ENCODE results near the gene XAGE1A.
"Not testable (repeated sequence)": the region's sequence is repeated elsewhere in the genome, so short reads cannot be mapped to it uniquely, and the experiment has no call there.

The XAGE1A gene

DNA sequence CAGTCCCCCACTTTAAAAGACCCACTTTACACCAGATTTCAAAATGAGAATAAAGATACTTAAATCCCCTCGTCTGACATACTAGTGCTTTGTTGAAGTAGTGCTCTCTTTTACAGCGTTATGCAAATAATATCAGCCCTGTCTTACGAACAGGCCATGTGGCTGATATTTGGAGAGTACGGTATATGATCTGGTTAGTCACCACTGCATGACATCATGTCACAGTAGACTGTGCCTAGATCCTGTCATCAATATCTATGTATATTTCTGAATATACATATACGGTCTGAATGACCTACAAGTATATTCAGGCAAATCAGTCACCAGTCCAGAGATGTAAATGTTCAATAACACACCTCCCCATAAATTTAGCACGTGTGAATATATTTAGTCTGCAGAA, 46.7 kb downstream of the XAGE1A start:
- Histone ChIP-seq H3K4me3 (ENCODE audit: low read depth, low read length) (no peak overlapping the region), H3K4me1 (no peaks in the 10 kb centered on the region), H3K9me3 (no peaks in the 10 kb centered on the region), H3K36me3 (no peaks in the 10 kb centered on the region), H3K27me3 (no peaks in the 10 kb centered on the region)
- TF ChIP-seq, protein P1, sequence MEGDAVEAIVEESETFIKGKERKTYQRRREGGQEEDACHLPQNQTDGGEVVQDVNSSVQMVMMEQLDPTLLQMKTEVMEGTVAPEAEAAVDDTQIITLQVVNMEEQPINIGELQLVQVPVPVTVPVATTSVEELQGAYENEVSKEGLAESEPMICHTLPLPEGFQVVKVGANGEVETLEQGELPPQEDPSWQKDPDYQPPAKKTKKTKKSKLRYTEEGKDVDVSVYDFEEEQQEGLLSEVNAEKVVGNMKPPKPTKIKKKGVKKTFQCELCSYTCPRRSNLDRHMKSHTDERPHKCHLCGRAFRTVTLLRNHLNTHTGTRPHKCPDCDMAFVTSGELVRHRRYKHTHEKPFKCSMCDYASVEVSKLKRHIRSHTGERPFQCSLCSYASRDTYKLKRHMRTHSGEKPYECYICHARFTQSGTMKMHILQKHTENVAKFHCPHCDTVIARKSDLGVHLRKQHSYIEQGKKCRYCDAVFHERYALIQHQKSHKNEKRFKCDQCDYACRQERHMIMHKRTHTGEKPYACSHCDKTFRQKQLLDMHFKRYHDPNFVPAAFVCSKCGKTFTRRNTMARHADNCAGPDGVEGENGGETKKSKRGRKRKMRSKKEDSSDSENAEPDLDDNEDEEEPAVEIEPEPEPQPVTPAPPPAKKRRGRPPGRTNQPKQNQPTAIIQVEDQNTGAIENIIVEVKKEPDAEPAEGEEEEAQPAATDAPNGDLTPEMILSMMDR (IDR thresholded peaks at IDR 0.05; ENCODE audit: low read depth, low read length) = no peak
- no peak for DNase-seq

DNA sequence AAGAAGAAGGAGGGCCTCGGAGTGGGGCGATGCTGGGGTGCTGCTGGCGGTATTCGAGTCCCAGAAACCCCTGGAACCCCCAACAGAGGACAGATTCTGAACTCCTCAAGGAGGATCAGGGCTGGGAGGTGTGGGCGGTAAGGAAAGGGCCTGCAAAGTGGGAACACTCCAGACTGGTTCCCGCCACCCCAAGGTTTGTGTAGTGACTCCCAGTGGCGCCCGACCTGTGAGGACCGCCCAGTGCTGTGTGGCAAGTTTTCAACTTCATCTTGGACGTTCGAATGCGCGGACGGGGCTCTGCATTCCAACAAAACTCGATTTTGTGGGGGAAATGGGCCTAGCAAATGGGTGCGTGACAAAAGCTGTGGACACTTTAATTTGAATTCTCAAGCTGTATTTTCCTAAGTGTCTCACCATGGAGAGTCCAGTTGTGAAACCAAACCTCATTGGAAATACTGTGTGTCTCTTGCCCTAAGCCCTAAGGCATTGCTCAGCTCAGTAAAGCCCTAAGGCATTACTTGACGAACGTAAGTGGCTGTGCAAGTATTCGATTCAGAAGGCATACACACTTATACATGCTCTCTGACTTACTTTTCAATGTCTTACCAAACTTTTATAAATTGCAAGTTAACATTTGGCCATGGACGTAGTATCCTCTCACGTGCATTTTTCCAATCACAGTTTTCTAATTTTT, 48.7 kb downstream of the XAGE1A start:
- no peaks in the 10 kb centered on the region for H3K27me3 ChIP-seq

DNA sequence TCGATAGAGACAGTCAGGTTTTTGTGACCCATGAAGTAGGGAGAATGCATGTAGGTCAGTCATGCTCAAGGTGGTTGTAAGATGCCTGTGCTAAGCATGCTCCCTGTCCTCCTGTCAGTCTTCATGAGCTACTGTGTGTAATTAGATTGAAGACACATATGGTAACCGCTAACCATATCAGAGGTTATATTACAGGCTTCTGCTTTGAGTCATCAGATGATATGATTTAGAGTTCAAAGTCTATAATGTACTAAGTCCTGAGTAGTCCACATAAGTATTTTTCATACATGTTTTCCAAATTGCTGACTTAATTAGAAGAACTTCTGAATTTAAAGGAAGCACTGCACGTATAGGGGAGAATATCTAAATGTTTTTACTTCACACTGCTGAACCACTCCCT, 53.2 kb downstream of the XAGE1A start:
- H3K9me3 ChIP-seq; H3K4me3 ChIP-seq (ENCODE audit: low read depth, low read length); H3K4me1 ChIP-seq; H3K27me3 ChIP-seq; H3K36me3 ChIP-seq; DNase-seq: not testable (repeated sequence)

More for the DNA sequence above, 48.7 kb downstream of the XAGE1A start:
- DNase-seq = no peak
- Histone ChIP-seq H3K4me1 (no peaks in the 10 kb centered on the region), H3K4me3 (ENCODE audit: low read depth, low read length) (no peak overlapping the region), H3K36me3 (no peaks in the 10 kb centered on the region), H3K9me3 (no peaks in the 10 kb centered on the region)
- TF ChIP-seq, protein P1 (IDR thresholded peaks at IDR 0.05; ENCODE audit: low read depth, low read length) = no peak
